K562 (cell line): ENCODE results near the gene NRXN3.

Experiments used
- EGR1 ChIP-seq: fragments of 450-650 bp; conservative IDR thresholded peaks from 2 replicates; pipeline ENCODE4 v1.6.1; 2017; ENCODE audit warnings: mild to moderate bottlenecking
- MYBL2 ChIP-seq, 2 experiments: fragments of 450-650 bp in 1 of 2; sonication (generic) in 1 of 2; formaldehyde crosslinking in 1 of 2; IDR thresholded peaks; 2 replicates each; pipeline versions ENCODE4 v1.6.1 to v1.8.1; 2017 to 2022; ENCODE audit warnings: borderline replicate concordance in 1 of 2, inconsistent platforms in 1 of 2, low read depth in 1 of 2, mild to moderate bottlenecking in 1 of 2, missing genetic modification reagents in 1 of 2, moderate library complexity in 1 of 2
- POLR2A ChIP-seq: fragments of 450-650 bp; conservative IDR thresholded peaks from 2 replicates; pipeline ENCODE4 v1.6.1; 2016
- SNAPC5 ChIP-seq: fragments of 250-450 bp; sonication (Bioruptor Pico); IDR thresholded peaks from 2 replicates; pipeline ENCODE4 v1.8.0; 2021; ENCODE audit warnings: moderate library complexity, mild to moderate bottlenecking, inconsistent platforms

DNA sequence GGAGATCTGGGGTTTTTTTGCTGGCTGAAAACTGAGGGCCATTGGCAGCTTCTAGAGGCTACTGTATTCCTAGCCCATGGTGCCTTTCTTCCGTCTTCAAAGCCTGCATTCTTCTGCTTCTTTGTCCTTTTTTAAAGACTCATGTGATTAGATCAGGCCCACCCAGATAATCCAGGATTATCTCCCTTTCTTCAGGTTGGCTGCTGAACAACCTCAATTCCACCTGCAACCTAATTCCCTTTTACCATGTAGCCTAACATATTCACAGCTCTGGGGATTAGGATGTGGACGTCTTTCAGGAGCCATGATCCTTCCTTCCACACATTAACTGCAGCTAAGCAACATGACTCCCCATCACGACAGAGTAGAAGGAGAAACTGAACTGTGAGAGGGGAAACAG is 1055.6 kb downstream of the NRXN3 start:
- TF ChIP-seq SNAPC5 (CRISPR knock-in tag) (no peak), MYBL2 (IDR thresholded peaks at IDR 0.05; ENCODE audit: low read depth) (no peak), MYBL2 (CRISPR knock-in tag; IDR thresholded peaks at IDR 0.05; ENCODE audit: borderline replicate concordance) (no peak), POLR2A (no peak), EGR1 (no peak)
